Measurements from ENCODE around the gene DNAH14. TPM values are rescaled to one million over a fixed set of nuclear protein-coding genes. Genes with fewer than 3 reads are reported as not detected.

The DNAH14 gene
- total and polyA plus RNA-seq, 2 of the 8 experiments (the other 6 are each of a cell fraction or from before 2014, with no cell fraction given) = 8.4 to 40.7 TPM

DNA sequence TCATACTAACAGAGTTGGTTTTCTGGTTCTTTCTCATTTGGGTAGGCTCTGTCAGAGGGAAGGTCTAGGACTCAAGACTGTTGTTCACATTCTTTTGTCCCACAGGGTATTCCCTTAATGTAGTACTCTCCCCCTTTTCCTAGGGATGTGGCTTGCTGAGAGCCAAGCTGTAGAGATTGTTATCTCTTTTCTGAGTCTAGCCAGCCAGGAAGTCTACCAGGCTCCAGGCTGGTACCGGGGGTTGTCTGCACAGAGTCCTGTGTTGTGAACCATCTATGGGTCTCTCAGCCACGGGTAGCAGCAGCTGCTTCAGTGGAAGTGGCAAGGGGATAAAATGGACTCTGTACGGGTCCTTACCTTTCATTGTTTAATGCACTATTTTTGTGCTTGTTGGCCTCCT lies 272.0 kb downstream of the DNAH14 start:
- DNase-seq (ENCODE audit: low read depth in 1 of 2, low spot score in 2 of 2) = no peak
- Histone ChIP-seq H3K4ac (replicated peaks; ENCODE audit: insufficient read length, low read depth, low read length) (no peak overlapping the region), H3K27ac (ENCODE audit: low read depth, low read length) (no peak overlapping the region), H2BK15ac (ENCODE audit: low read length) (no peak overlapping the region), H4K5ac (ENCODE audit: insufficient read length, low read depth, low read length) (no peak overlapping the region), H3K56ac (replicated peaks; ENCODE audit: insufficient read length, low read depth, low read length) (no peak overlapping the region), H3K79me1 (ENCODE audit: low read depth, low read length) (no peaks in the 10 kb centered on the region), H2AK5ac (ENCODE audit: low read depth, low read length) (no peak overlapping the region), H3K23me2 (ENCODE audit: low read depth, low read length) (no peaks in the 10 kb centered on the region), H2BK20ac (ENCODE audit: low read length) (no peak overlapping the region), H3K23ac (ENCODE audit: insufficient read length) (no peak overlapping the region), H3K79me2 (ENCODE audit: control insufficient read depth in 1 of 2, insufficient read depth in 2 of 2, low read length in 2 of 2) (no peaks in the 10 kb centered on the region), H3K4me1 (replicated peaks in 1 of 4; ENCODE audit: control insufficient read depth in 3 of 4, insufficient read depth in 4 of 4, low read length in 3 of 4) (no peaks in the 10 kb centered on the region), H3K18ac (ENCODE audit: extremely low read depth, low read length) (no peak overlapping the region), H3K27me3 (replicated peaks in 1 of 4; ENCODE audit: control insufficient read depth in 3 of 4, extremely low read depth in 1 of 4, insufficient read depth in 3 of 4, low read length in 3 of 4) (no peaks in the 10 kb centered on the region), H4K8ac (ENCODE audit: extremely low read depth, insufficient read depth, low read length) (no peak overlapping the region), H3K4me2 (ENCODE audit: insufficient read depth in 1 of 2, low read depth in 2 of 2, low read length in 2 of 2) (no peak overlapping the region), H4K91ac (replicated peaks; ENCODE audit: insufficient read length, low read length) (no peak overlapping the region), H2BK12ac (ENCODE audit: low read depth, low read length) (no peak overlapping the region), H2BK120ac (replicated peaks; ENCODE audit: low read depth, low read length) (no peak overlapping the region), H4K20me1 (replicated peaks in 1 of 2; ENCODE audit: control insufficient read depth in 1 of 2, insufficient read depth in 2 of 2, low read length in 2 of 2) (no peaks in the 10 kb centered on the region), H3K9me3 (ENCODE audit: insufficient read depth in 2 of 2, low read depth in 1 of 2, low read length in 1 of 2) (no peaks in the 10 kb centered on the region), H2BK5ac (ENCODE audit: low read depth, low read length) (no peak overlapping the region), H3K36me3 (ENCODE audit: control insufficient read depth in 2 of 4, insufficient read depth in 4 of 4, low read length in 3 of 4) (no peaks in the 10 kb centered on the region), H3K14ac (ENCODE audit: insufficient read length) (no peak overlapping the region), H3K4me3 (ENCODE audit: extremely low read depth in 1 of 4, insufficient read depth in 2 of 4, low read depth in 3 of 4, low read length in 4 of 4) (no peak overlapping the region), H2AFZ (ENCODE audit: low read length) (no peak overlapping the region), H3K9ac (replicated peaks in 1 of 4; ENCODE audit: extremely low read depth in 1 of 4, low read depth in 3 of 4, low read length in 3 of 4) (no peak overlapping the region)
- 85% methylated on average over 3 of the region's 3 CpGs; no CpG with 5 or more reads in 1 of the 2 experiments for WGBS, 2 experiments (ENCODE audit: extremely low coverage in 1 of 2, insufficient coverage in 1 of 2, insufficient read length in 1 of 2, insufficient replicate concordance in 2 of 2, low coverage in 1 of 2, low lambda C conversion rate in 2 of 2, missing lambda C conversion rate in 1 of 2)
- no peak for TF ChIP-seq SIRT6 (IDR thresholded peaks at IDR 0.05; ENCODE audit: low read length)
- no peak for TF ChIP-seq CREB1 (IDR thresholded peaks at IDR 0.05)
- TF ChIP-seq JUND (IDR thresholded peaks at IDR 0.05; ENCODE audit: low read length) = no peak
- no peak for TF ChIP-seq SIN3A (conservative IDR thresholded peaks at IDR 0.05 in 1 of 2, IDR thresholded peaks at IDR 0.05 in 1 of 2; ENCODE audit: low read depth in 1 of 2, low read length in 2 of 2)
- FAIRE-seq = no peak
- ChIA-PET POLR2A (ENCODE audit: partially characterized antibody) (no interaction called here), CTCF (ENCODE audit: partially characterized antibody) (interaction anchor here (0.6 kb wide), 1 partner anchor 1001 kb away, joined by 4 read pairs; no protein-coding TSS in a partner anchor)

Data from H1 (cell line).